NB4 (cell line): ENCODE measurements around the gene WDR7.

ENCODE experiments used
- DNase-seq: peaks from one replicate; pipeline ENCODE4 v3.0.0; 2010; ENCODE audit warnings: low read depth
- H3K4me3 ChIP-seq: one replicate; pipeline ENCODE4 v1.5.1; 2011; ENCODE audit warnings: mild to moderate bottlenecking, low read depth, low read length, moderate library complexity
- MYC ChIP-seq: IDR thresholded peaks from 2 replicates; pipeline ENCODE4 v1.6.1; 2011; ENCODE audit warnings: low read depth, low read length
- POLR2A ChIP-seq: IDR thresholded peaks from 2 replicates; pipeline ENCODE4 v1.6.1; 2011; ENCODE audit warnings: mild to moderate bottlenecking; ENCODE audit not compliant: insufficient read length; ENCODE audit errors: extremely low read depth
- TF ChIP-seq, protein P1 (sequence below): IDR thresholded peaks from 2 replicates; pipeline ENCODE4 v1.6.1; 2011; ENCODE audit warnings: low read depth, low read length
- TF ChIP-seq, protein P2 (sequence below): IDR thresholded peaks from one replicate; pipeline ENCODE4 v1.5.1; 2012; ENCODE audit warnings: low read depth, low read length

The WDR7 gene

DNA sequence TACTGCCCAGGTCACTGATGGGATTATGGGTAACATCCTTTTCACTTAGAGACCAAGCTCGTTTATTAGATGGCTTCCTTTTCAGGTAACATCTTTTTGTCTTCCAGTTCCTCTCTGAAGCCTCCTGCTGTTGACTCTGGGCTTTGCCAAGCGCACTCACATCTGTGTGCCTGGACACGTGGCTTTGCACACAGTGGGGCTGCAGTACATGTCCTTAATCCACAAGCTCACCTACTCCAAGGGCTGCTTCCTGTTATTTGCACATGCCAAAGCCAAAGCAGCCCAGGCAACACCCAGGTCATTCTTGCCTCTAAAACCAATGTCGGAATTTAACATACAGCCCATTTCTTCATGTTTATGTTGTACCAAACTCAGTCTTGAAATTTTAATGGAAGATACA is 371.6 kb downstream of the WDR7 start:
- H3K4me3 ChIP-seq, result no peak overlapping the region
- no peak for DNase-seq
- TF ChIP-seq, protein P1, sequence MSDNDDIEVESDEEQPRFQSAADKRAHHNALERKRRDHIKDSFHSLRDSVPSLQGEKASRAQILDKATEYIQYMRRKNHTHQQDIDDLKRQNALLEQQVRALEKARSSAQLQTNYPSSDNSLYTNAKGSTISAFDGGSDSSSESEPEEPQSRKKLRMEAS, result no peak
- no peak for TF ChIP-seq POLR2A
- TF ChIP-seq MYC, result no peak
- TF ChIP-seq, protein P2, sequence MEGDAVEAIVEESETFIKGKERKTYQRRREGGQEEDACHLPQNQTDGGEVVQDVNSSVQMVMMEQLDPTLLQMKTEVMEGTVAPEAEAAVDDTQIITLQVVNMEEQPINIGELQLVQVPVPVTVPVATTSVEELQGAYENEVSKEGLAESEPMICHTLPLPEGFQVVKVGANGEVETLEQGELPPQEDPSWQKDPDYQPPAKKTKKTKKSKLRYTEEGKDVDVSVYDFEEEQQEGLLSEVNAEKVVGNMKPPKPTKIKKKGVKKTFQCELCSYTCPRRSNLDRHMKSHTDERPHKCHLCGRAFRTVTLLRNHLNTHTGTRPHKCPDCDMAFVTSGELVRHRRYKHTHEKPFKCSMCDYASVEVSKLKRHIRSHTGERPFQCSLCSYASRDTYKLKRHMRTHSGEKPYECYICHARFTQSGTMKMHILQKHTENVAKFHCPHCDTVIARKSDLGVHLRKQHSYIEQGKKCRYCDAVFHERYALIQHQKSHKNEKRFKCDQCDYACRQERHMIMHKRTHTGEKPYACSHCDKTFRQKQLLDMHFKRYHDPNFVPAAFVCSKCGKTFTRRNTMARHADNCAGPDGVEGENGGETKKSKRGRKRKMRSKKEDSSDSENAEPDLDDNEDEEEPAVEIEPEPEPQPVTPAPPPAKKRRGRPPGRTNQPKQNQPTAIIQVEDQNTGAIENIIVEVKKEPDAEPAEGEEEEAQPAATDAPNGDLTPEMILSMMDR, result no peak

DNA sequence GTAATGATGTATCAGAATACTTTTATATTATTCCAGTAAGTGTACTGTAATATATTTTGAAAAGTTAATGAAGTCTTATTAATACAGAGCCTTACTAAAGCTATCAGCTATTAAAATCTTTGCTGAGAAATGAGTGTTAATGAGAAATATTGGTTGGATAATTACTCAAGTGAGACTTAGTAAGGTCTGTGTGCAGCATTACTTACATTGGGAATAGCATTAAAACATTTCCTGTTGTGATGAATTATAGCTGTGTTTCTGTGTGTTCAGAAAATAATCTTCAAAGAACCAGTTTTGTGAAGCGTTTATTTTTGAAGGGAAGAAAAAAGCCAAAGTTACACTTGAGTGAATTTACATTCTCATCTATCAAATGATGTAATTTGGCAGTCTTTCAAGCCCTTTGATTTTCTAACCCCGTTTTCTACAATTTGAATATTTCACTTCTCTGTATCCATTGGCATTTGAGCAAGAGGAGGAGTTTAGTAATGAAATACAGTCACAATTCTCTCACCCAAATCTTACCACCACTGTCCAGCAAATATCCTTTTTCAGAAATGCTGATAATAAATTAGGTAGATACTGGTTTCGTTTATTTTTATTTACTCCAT is 372.2 kb downstream of the WDR7 start:
- H3K4me3 ChIP-seq, result no peak overlapping the region
- no peak for DNase-seq
- no peak for TF ChIP-seq POLR2A
- no peak for TF ChIP-seq MYC
- TF ChIP-seq, protein P1, result no peak
- TF ChIP-seq, protein P2, result no peak

DNA sequence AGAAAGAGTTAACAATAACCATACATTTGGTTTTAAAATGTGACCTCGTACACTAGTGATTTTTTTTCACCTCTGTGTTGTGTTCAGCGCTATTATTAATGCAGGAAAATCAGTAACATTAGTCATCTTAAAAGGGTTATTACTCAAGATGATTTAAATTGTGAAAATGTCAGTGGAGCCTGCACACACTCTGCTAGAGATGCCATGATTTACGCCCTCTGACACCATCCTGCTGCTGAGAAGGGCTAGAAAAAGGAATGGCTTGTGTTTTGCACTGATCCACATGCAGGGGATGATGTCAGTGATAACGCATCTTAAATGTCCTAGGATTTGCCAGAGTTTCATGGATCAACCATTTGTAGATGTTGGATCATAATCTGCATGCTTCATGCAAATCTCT is 374.4 kb downstream of the WDR7 start:
- TF ChIP-seq MYC, result no peak
- DNase-seq, result no peak
- no peak overlapping the region for H3K4me3 ChIP-seq

DNA sequence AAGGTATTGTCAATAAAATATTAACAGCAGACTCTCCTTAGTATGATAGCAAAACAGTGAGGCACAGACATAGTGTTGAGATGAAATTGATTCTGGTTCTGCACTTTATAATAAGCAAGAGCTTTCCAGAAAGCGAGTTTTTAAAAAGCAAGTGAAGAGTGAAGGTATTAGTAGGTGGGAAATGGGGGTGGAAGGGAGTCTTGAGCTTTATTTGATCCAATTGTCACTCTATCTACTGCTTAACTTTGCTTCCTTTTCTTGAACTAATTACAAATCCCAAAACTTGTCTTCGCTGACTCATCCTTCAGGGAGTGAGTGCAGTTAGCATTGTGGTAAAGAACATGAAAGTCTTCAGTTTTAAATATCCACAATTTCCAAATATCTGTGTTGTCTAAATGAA is 375.2 kb downstream of the WDR7 start:
- peak; percentile 20 for DNase-seq
- TF ChIP-seq POLR2A (no peak), MYC (no peak)
- TF ChIP-seq, protein P1, result no peak
- TF ChIP-seq, protein P2, result no peak
- no peak overlapping the region for H3K4me3 ChIP-seq

DNA sequence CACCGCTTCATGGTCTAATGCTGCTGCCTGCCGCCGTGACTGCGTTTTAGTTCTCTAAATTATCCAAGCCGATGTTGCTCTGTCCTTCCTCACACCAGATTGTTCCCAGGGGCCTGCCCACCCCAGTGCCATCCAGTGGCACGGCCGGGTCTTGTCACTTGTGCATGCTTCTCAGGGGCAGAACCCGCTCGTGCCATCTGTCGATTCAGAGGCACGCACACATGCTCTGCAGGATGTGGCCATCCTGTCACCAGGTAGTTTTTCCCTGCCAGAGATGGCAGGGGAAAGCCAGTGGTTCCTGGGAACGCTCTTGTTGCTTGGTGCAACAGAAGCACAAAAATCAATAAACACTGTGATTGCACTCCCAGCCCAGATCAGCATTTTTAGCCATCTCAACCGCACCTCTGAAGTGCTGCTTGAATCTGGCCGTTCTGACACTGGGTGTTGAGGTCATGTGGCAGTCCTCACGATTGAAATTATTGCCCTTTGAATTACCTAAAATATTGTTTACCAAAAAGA is 376.1 kb downstream of the WDR7 start:
- no peak for TF ChIP-seq MYC
- TF ChIP-seq, protein P1, result no peak
- TF ChIP-seq, protein P2, result no peak
- no peak for TF ChIP-seq POLR2A
- no peak for DNase-seq
- no peak overlapping the region for H3K4me3 ChIP-seq

DNA sequence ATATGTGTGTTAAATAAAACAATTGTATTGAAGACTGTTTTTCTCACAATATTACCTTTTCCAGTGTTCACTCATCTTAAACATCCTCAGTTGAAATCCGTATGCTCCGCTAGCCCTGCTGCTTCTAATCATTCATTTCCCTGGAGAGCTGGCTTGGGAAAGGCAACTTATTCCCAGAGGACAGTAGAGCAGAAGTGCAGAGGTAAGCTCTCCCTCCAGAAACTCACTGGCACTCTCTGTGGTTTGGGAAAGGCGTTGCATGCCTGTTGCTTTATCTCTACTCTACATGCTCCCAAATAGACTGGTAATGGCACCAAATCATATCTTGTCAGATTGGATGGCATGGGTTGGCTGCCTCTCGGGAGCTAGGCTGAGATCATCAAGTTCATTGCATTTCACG is 378.6 kb downstream of the WDR7 start:
- H3K4me3 ChIP-seq, result no peak overlapping the region
- DNase-seq, result peak; percentile 6
- TF ChIP-seq, protein P2, result no peak
- TF ChIP-seq MYC (no peak), POLR2A (no peak)
- TF ChIP-seq, protein P1, result no peak
